Keratinocyte (primary cell): ENCODE data around the gene MAD1L1.

Source experiments
- CTCF ChIP-seq, 3 experiments: IDR thresholded peaks in 1 of 3; conservative IDR thresholded peaks in 1 of 3; optimal IDR thresholded peaks in 1 of 3; 2 replicates in 2 of 3; 3 replicates in 1 of 3; pipeline versions ENCODE3 to v1.5.1; 2011; ENCODE audit warnings: low read length in 3 of 3, mild to moderate bottlenecking in 3 of 3, moderate library complexity in 2 of 3, control low read depth in 1 of 3, inconsistent platforms in 1 of 3; ENCODE audit not compliant: insufficient read depth in 2 of 3; ENCODE audit errors: extremely low read depth in 1 of 3
- EZH2 ChIP-seq: IDR thresholded peaks from one replicate; pipeline ENCODE4 v1.6.1; 2012; ENCODE audit warnings: inconsistent platforms, mild to moderate bottlenecking, low read length, moderate library complexity

- TF ChIP-seq EZH2 = no peak
- no peak for TF ChIP-seq CTCF (optimal IDR thresholded peaks at IDR 0.05 in 1 of 3, IDR thresholded peaks at IDR 0.05 in 1 of 3, conservative IDR thresholded peaks at IDR 0.05 in 1 of 3; ENCODE audit: extremely low read depth in 1 of 3, insufficient read depth in 2 of 3, low read length in 3 of 3)
Measured at GRCh38 chr7:2098056-2098455, 134.7 kb downstream of the MAD1L1 start.
